ENCODE data around the gene DUSP22.

DUSP22 gene

DNA sequence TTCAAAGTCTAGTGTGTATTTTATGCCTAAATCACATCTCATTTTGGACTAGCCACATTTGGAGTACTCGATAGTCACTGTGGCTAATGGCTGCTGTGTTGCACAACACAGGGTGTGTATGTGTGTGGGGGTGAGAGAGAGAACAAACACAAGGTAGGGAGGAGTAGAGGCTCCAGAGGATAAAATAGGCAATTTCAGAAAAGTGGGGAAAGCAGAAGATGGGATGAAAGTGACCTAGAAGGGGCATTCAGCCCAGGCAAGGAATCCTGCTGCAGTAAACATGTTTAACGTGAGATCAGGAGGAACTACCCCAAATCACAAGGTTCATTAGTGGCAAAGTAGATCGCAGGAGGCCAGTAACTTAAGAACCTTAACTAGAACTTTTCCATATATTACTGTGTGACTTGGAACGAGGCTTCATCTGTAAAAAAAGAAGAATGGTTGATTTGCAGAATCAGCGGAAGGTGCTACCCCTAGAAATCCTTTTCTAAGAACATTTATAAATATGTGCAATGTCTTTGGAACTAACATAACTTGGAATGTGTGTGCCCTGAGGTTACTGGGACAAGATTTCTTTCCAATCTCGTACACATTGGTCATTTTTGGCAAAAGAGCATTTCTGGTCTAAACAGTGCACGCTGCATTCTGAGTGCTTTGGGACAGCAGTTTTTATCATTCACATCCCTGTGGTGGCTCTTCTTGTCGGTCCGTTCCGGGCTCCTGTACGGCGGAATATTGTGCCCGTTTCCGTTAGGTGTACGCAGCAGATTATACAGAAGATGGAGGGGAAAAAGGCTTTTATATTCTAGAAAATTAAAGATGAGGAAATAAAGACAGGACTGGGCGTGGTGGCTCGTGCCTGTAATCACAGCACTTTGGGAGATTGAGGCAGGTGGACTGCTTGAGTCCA, 2.6 kb downstream of the DUSP22 start:
- TF ChIP-seq, protein P1, sequence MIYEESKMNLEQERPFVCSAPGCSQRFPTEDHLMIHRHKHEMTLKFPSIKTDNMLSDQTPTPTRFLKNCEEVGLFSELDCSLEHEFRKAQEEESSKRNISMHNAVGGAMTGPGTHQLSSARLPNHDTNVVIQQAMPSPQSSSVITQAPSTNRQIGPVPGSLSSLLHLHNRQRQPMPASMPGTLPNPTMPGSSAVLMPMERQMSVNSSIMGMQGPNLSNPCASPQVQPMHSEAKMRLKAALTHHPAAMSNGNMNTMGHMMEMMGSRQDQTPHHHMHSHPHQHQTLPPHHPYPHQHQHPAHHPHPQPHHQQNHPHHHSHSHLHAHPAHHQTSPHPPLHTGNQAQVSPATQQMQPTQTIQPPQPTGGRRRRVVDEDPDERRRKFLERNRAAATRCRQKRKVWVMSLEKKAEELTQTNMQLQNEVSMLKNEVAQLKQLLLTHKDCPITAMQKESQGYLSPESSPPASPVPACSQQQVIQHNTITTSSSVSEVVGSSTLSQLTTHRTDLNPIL (CRISPR knock-in tag; IDR thresholded peaks at IDR 0.05; ENCODE audit: low read depth): no peak
- TF ChIP-seq, protein P2, sequence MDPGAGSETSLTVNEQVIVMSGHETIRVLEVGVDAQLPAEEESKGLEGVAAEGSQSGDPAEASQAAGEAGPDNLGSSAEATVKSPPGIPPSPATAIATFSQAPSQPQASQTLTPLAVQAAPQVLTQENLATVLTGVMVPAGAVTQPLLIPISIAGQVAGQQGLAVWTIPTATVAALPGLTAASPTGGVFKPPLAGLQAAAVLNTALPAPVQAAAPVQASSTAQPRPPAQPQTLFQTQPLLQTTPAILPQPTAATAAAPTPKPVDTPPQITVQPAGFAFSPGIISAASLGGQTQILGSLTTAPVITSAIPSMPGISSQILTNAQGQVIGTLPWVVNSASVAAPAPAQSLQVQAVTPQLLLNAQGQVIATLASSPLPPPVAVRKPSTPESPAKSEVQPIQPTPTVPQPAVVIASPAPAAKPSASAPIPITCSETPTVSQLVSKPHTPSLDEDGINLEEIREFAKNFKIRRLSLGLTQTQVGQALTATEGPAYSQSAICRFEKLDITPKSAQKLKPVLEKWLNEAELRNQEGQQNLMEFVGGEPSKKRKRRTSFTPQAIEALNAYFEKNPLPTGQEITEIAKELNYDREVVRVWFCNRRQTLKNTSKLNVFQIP (CRISPR knock-in tag; IDR thresholded peaks at IDR 0.05; ENCODE audit: borderline replicate concordance, low read depth): no peak
- TF ChIP-seq OSR1 (CRISPR knock-in tag; IDR thresholded peaks at IDR 0.05): no peak
- TF ChIP-seq SNAI2 (CRISPR knock-in tag; IDR thresholded peaks at IDR 0.05): no peak
- no peak for TF ChIP-seq CSDC2 (CRISPR knock-in tag; IDR thresholded peaks at IDR 0.05)
- TF ChIP-seq ISL1 (CRISPR knock-in tag; IDR thresholded peaks at IDR 0.05): no peak
- no peak for ATAC-seq

DNA sequence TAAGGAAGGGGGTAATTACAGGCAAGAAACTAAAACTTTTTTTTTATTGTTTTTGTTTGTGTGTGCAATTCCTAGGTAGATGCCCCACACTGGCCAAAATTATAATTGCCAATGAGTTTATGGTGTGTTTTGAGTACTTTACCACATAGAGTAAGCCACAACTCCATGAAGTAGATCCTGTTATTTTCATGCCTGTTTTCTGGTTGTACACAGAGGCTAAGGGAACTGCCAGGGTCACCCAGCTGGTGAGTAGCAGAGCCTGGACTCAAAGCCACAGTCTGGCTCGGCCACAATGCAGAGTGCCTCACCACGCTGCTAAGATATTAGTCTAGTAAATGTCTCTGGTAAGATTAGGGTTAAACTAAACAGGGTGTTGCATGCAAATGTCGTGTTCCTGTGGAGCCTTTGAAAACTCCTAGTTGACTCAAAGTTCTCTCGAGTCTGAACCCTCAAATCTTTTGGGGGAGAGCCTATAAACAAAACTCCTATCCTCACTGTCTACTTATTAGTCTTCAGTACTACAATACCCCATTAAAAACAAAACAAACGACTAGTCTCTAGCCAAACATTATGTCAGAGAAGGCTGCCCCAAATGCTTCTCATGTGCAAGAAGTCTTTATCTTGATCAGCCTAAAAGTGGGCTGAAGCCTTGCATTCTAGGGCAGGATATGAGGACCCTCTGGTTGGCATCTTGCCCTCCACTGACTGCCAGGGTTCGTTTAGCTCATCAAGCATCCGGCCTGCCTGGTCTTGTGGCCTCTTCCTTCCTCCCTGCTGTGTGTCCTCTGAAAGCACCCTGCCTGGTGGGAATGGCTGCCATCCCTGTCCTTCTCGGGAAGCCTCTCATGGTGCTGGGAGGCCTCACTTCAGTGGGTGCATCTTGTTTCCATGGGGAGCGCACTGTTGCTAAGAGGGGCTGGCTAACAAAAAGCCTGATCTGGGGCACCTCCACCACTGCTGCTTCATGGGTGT, 4.2 kb downstream of the DUSP22 start:
- no peak for ATAC-seq

DNA sequence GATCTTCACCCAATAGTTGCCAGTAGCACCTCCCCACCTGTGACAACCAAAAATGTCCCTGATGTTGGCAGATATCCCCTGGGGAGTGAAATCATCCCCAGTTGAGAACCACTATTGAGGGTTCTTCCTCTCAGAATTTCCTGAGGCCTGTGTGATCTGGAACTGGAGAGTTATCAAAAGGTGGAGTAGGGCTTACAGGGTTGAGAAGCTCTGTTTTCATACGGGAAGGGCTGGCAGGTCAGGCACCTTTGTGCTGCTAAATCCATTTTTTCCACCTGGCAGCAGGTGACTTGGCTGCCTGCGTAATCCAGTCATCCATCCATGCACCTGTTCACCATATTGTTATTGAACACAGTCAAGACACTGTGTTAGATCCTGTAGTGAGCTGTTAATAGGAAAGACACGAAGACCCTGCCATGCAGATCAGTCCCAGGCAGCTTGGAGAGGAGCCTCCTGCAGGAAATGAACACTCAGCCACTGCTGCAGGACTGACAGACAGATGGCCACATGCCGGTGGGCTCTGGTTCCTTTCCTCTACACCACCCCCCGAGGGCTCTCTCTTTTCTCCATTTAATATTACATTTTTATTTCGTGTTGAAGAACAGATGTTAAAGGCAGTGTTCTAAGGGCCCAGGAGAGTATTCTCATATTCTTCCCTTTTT, 5.4 kb downstream of the DUSP22 start:
- no peak for ATAC-seq
- TF ChIP-seq, protein P2 (CRISPR knock-in tag; IDR thresholded peaks at IDR 0.05; ENCODE audit: borderline replicate concordance, low read depth): no peak
- no peak for TF ChIP-seq RARB (CRISPR knock-in tag; IDR thresholded peaks at IDR 0.05)
- no peak for TF ChIP-seq CSDC2 (CRISPR knock-in tag; IDR thresholded peaks at IDR 0.05)
- no peak for TF ChIP-seq ESRRG (CRISPR knock-in tag; IDR thresholded peaks at IDR 0.05)
- no peak for TF ChIP-seq ZFP30 (CRISPR knock-in tag; IDR thresholded peaks at IDR 0.05)
- TF ChIP-seq ARNTL (CRISPR knock-in tag; IDR thresholded peaks at IDR 0.05; ENCODE audit: borderline replicate concordance, low read depth): no peak
- no peak for TF ChIP-seq TCF4 (CRISPR knock-in tag; IDR thresholded peaks at IDR 0.05; ENCODE audit: borderline replicate concordance)
- no peak for TF ChIP-seq ZNF565 (CRISPR knock-in tag; conservative IDR thresholded peaks at IDR 0.05; ENCODE audit: low read depth)
- TF ChIP-seq PPARA (CRISPR knock-in tag; IDR thresholded peaks at IDR 0.05; ENCODE audit: borderline replicate concordance): no peak
- no peak for TF ChIP-seq ISL1 (CRISPR knock-in tag; IDR thresholded peaks at IDR 0.05)
- TF ChIP-seq, protein P3, sequence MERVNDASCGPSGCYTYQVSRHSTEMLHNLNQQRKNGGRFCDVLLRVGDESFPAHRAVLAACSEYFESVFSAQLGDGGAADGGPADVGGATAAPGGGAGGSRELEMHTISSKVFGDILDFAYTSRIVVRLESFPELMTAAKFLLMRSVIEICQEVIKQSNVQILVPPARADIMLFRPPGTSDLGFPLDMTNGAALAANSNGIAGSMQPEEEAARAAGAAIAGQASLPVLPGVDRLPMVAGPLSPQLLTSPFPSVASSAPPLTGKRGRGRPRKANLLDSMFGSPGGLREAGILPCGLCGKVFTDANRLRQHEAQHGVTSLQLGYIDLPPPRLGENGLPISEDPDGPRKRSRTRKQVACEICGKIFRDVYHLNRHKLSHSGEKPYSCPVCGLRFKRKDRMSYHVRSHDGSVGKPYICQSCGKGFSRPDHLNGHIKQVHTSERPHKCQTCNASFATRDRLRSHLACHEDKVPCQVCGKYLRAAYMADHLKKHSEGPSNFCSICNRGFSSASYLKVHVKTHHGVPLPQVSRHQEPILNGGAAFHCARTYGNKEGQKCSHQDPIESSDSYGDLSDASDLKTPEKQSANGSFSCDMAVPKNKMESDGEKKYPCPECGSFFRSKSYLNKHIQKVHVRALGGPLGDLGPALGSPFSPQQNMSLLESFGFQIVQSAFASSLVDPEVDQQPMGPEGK (CRISPR knock-in tag; IDR thresholded peaks at IDR 0.05; ENCODE audit: borderline replicate concordance): no peak
- no peak for TF ChIP-seq SNAI2 (CRISPR knock-in tag; IDR thresholded peaks at IDR 0.05)
- no peak for TF ChIP-seq OSR1 (CRISPR knock-in tag; IDR thresholded peaks at IDR 0.05)
- TF ChIP-seq ZC3H10 (CRISPR knock-in tag; IDR thresholded peaks at IDR 0.05): no peak
- TF ChIP-seq BACH2 (CRISPR knock-in tag; IDR thresholded peaks at IDR 0.05; ENCODE audit: borderline replicate concordance): no peak
- TF ChIP-seq ZNF70 (CRISPR knock-in tag; IDR thresholded peaks at IDR 0.05): no peak
- TF ChIP-seq ZFP3 (CRISPR knock-in tag; IDR thresholded peaks at IDR 0.05): no peak

More for the DNA sequence above, 4.2 kb downstream of the DUSP22 start:
- TF ChIP-seq ESRRG (CRISPR knock-in tag; IDR thresholded peaks at IDR 0.05) (no peak), CSDC2 (CRISPR knock-in tag; IDR thresholded peaks at IDR 0.05) (no peak), ZC3H10 (CRISPR knock-in tag; IDR thresholded peaks at IDR 0.05) (no peak), ZNF70 (CRISPR knock-in tag; IDR thresholded peaks at IDR 0.05) (no peak)
